Peyer's patch (tissue), 4 donors: Measurements from ENCODE around the gene CDCP2. TPM values are rescaled to one million over a fixed set of nuclear protein-coding genes. Genes with fewer than 3 reads are reported as not detected.

ENCODE experiments used
- DNase-seq, 3 donors: peaks; one replicate each; pipeline ENCODE4 v3.0.0-alpha.2; 2017 to 2019
- H3K27ac ChIP-seq, 4 donors: fragments of 200-600 bp; sonication (generic); one replicate each; pipeline ENCODE4 v1.5.1; 2016 to 2019
- H3K27me3 ChIP-seq, 2 donors: fragments of 200-600 bp; sonication (generic); one replicate each; pipeline ENCODE4 v1.5.1; 2019
- H3K36me3 ChIP-seq, 3 donors: fragments of 200-600 bp; sonication (generic); one replicate each; pipeline ENCODE4 v1.5.1; 2016 to 2019
- H3K4me1 ChIP-seq, 4 donors: fragments of 200-600 bp; sonication (generic); one replicate each; pipeline ENCODE4 v1.5.1; 2016 to 2019
- H3K4me3 ChIP-seq, 4 donors: fragments of 200-600 bp; sonication (generic); 1 replicate in 3 of 4; 2 replicates in 1 of 4; pipeline ENCODE4 v1.5.1; 2016 to 2019; ENCODE audit warnings: mild to moderate bottlenecking in 1 of 4
- H3K9me3 ChIP-seq, 4 donors: fragments of 200-600 bp; sonication (generic); one replicate each; pipeline ENCODE4 v1.5.1; 2016 to 2019; ENCODE audit warnings: mild to moderate bottlenecking in 1 of 4
- CTCF ChIP-seq, 6 experiments: fragments of 450-650 bp in 4 of 6; fragments of 200-600 bp in 2 of 6; sonication (generic) in 1 of 6; IDR thresholded peaks; one replicate each; pipeline ENCODE4 v1.5.1; 2017 to 2019; ENCODE audit warnings: antibody characterized with exemption in 6 of 6, mild to moderate bottlenecking in 3 of 6, moderate library complexity in 1 of 6
- POLR2A ChIP-seq, 2 donors: fragments of 450-650 bp; IDR thresholded peaks; one replicate each; pipeline ENCODE4 v1.5.1; 2017; ENCODE audit warnings: antibody characterized with exemption in 2 of 2, mild to moderate bottlenecking in 2 of 2, moderate library complexity in 2 of 2
- small RNA-seq, 2 donors: library from RNA; depleted of rRNA; stranded (forward); fragments of <200 nt; gene quantifications; one replicate each; pipeline ENCODE3, GENCODE V24; 2016
- total RNA-seq, 4 donors: library from RNA; depleted of rRNA; stranded (reverse); fragments of >200 nt; gene quantifications; one replicate each; pipeline ENCODE4 v1.1.0, GENCODE V29; 2016

CDCP2 gene
- total RNA-seq, 4 donors from 2014 or later = not detected

- no peaks in the 10 kb centered on the region for H3K9me3 ChIP-seq
- H3K4me1 ChIP-seq = no peaks in the 10 kb centered on the region
- H3K36me3 ChIP-seq = peaks cover 0 to 3% (median 0%) of the 10 kb centered on the region in 3 donors
- no peak for TF ChIP-seq CTCF (IDR thresholded peaks at IDR 0.05)
- no peak for TF ChIP-seq POLR2A (IDR thresholded peaks at IDR 0.05)
- H3K27me3 ChIP-seq = no peaks in the 10 kb centered on the region
- H3K4me3 ChIP-seq = no peak overlapping the region
- H3K27ac ChIP-seq = no peak overlapping the region
- no peak for DNase-seq
These were observed 68.0 kb downstream of the CDCP2 start for GRCh38 chr1:54084794-54085193.

Small RNA genes lying within 50 kb of the gene (small RNA-seq; reads per million reads assigned to genes)
- gene AL353898.1 = 0 reads per million in 2 donors
- 0 reads per million in 2 donors for gene AL353898.2

Other genes starting within 250 kb of the CDCP2 start
- 10 to 100 TPM; 13.8 to 42.9 (median 27.1) TPM for gene IFT25, start 207.3 kb downstream of the CDCP2 start, total RNA-seq
- gene LRRC42, start 206.7 kb downstream of the CDCP2 start, total RNA-seq = 10 to 100 TPM in 1 of 4 donors, 1 to 10 TPM in 3; 8.9 to 20.6 (median 9.7) TPM
- not detected for gene LDLRAD1, start 134.8 kb downstream of the CDCP2 start, total RNA-seq
- 100 to 1,000 TPM in 3 of 4 donors, 10 to 100 TPM in 1; 70.1 to 537 (median 210) TPM for gene TMEM59, start 99.8 kb downstream of the CDCP2 start, total RNA-seq
- gene TCEANC2, start 99.4 kb downstream of the CDCP2 start, total RNA-seq = 1 to 10 TPM; 3.0 to 6.6 (median 5.3) TPM
- gene CYB5RL, start 47.0 kb upstream of the CDCP2 start, total RNA-seq = 10 to 100 TPM in 1 of 4 donors, 1 to 10 TPM in 3; 3.9 to 11.5 (median 6.9) TPM
- 10 to 100 TPM; 52.8 to 58.3 (median 54.5) TPM for gene MRPL37, start 47.2 kb upstream of the CDCP2 start, total RNA-seq